DMS53 treated with DMSO at 0.1 percent for 48 hours (cell line): Measurements from ENCODE around the gene SCN1A.
"Not testable (repeated sequence)": the region's sequence is repeated elsewhere in the genome, so short reads cannot be mapped to it uniquely, and the experiment has no call there.

Source experiments
- DNase-seq: peaks from one replicate; lab custom pipeline; 2025; ENCODE audit not compliant: unreplicated experiment; lab: John Stamatoyannopoulos, UW

Gene SCN1A

GRCh38 chr2:166135849-166136258 lies 8.0 kb upstream of the SCN1A start:
- DNase-seq: no peak

DNA sequence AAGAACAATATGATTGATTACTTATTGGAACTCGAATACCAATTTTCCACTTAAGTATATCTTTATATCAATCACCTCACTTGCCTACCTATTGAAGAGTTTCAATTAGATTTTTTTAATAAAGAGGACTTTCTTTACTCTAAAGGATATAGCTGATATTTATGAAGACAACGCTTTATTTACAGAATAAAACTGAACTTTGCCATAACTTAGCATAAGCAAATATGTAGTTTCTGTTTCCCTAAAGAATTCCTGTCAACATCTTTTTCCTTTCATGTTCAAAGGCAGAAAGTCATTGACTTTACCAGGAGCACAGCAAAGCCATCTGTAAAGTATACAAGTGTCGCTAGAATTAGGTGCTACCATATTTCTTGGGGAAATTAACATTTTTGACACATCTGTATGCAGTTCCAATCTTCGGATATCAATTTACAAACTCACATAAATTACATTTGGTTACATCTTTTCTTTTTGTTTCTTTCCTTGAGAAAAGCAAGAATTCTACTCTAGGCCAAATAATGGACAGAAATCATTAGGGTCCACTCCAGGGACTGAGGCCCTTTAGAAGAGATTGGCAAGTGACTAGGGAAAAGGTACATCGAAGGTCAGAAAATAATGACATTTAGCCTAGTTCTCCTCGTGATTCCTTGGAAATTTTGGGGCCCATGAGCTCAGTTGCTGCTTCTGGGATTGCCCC lies 7.5 kb upstream of the SCN1A start:
- DNase-seq: no peak

GRCh38 chr2:166134252-166135151 lies 6.7 kb upstream of the SCN1A start:
- no peak for DNase-seq

DNA sequence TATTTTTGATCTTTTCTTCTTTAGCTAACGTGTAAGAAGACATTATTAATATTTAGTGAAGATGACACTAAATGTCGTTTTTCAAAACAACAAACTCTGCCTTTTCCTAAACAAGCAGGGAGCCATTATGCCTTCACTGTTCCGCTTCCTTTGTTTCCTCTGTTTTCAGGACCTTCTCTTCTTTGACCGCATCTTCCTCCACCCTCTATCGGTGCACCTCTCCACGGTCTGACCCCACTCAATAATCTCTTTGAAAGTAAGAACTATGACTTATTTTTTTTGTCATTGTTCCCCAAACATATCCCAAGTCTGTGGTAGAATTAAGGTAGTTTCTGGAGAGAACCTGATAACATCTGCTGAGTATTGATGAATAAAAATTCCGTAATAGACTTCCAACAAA lies 5.8 kb upstream of the SCN1A start:
- no peak for DNase-seq

DNA sequence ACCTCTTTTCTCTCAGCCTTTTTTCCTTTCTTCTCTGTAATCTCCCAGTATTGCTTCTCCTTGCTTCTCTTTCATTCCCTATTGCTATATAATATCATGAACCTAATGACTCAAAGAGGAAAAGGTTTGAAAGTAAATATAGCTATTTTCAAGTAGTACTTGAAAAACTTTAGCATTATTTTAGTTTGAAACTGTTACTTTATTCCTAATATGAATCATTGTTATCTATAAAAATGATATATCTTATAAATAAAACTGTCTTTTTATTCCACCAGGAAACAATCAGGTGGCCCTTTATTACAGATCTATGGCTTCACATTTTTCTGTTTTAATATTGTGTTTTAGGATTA lies 311 bp upstream of the SCN1A start:
- DNase-seq: no peak

- no peak for DNase-seq
Measured at GRCh38 chr2:166126007-166126639, 1.7 kb downstream of the SCN1A start.

GRCh38 chr2:166125557-166125956 lies 2.3 kb downstream of the SCN1A start:
- no peak for DNase-seq

DNA sequence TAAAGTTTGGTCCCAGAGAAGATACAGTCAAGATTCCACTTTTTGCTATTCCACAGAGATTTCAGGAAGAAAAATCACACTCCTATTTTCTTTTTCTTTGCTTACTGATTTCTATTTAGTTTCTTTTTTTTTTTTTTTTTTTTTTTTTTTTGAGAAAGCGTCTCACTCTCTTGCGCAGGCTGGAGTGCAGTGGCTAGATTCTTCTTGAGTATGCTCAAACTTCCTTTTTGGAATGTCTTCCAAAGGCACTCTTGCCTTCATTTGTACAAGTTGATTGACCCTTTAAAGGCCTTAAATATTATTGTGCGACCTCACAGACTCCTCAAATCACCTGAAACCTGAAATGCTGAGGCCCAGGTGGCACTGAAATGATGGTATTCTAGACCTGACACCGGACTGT lies 9.6 kb downstream of the SCN1A start:
- no peak for DNase-seq

DNA sequence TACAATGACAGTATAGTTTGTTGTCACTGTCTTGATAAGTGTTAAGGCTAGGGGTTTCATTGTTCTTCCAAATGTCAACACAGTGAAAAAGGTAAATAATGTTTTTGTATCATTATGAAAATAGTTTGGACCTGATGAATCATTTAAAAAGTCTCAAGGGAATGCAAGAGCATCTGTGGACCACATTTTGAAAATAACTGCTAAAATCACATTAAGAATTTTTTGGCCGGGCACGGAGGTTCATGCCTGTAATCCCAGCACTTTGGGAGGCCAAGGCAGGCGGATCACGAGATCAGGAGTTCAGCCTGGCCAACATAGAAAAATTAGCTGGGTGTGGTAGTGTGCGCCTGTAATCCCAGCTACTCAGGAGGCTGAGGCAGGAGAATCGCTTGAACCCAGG lies 10.3 kb downstream of the SCN1A start:
- DNase-seq: no peak

- DNase-seq: no peak
Measured at GRCh38 chr2:166115589-166115988, 12.2 kb downstream of the SCN1A start.

- DNase-seq: no peak
Measured at GRCh38 chr2:166112193-166112605, 15.6 kb downstream of the SCN1A start.

DNA sequence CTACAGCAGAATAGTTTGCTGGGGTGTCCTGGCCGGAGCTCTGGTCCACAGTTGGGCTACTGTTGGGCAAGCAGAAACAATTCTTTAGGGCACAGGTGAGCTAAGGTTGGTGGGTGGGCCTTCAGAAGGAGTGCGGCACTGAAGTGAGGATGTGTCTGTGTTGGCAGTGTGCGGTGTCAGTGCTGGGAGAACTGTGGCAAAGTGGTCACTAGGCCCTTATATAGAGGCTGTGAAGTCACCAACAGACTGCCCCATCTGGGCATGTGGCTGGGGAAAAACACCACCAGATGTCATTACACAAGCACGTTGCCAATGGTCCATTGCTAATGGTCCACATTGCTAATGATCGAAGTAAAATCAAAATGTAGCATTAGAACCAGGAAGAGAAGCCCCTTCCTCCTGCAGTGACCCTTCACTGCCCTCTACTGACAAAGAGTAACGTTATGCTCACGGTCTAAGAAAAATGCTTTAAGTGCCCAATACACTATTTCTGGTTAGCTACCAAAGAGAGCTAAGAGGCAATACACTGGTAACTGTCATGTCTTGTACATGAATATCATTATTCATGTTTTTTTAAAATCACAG lies 21.3 kb downstream of the SCN1A start:
- peak; percentile 10 for DNase-seq

DNA sequence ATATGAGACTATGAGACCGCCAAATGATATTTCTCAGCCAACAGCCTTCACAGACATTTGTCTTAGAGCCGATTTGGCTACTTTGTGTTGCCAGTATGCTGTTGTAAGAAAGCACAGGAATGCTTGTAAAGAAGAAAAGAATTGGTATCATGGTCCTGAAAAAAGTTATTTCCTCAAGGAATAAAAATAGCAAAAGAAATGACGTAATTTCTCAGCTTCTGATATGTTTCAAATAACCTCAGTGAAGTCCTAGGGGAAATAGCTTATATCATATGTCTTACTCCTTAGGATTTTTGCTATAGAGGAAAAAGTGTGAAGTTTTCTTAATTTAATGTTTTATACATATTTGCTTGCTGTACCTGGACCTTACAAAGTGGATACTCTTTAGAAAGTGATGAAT lies 23.0 kb downstream of the SCN1A start:
- no peak for DNase-seq

DNA sequence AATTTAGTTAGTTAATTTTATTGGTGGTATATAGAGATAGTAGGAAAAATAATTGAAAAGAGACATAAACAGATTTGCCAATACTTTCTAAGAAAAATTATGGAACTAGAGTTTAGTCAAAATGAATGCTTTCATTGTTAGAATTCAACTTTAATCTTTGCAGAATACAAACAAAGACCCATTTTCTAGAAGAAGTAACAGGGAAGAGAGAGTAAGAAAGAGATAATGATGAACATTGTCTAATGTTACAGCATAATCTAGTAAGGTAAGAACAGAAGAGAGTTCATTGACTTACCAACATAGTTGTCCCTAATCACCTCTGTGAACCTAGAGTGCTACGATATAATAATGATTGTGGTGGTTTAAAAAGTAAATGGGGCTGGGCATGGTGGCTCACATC lies 23.7 kb downstream of the SCN1A start:
- DNase-seq: no peak

DNA sequence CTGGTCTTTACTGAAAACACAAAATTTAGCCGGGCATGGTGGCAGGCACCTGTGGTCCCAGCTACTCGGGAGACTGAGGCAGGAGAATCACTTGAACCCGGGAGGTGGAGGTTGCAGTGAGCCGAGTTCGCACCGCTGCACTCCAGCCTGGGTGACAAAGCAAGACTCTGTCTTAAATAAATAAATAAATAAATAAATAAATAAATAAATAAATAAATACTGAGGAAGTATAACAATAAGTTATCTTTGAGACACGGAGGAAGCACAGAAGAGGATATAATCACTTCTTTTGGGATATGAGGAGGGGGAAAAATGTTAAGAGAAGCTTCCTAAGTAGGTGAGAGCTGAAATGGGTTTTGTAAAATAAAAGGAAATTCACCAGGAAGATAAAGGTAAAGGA lies 24.5 kb downstream of the SCN1A start:
- not testable (repeated sequence) for DNase-seq

DNA sequence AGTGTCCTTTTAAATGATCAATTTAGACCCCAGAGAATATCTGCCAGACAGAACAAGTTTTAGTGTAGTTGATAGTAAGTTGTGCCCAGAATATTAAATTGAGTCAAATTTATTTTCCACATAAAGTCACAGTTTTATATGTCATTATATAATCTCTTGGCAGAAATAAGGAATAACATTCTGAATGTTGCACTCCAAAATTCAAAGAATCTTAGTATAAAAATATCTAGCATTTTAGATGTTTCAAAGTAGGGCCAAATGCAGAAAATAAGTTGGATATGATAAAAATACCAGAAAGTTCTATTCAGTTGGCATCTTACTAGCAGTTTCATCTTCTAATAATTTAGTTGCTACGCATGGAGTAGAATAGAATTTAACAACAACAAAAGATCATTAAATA lies 33.5 kb downstream of the SCN1A start:
- DNase-seq: no peak

DNA sequence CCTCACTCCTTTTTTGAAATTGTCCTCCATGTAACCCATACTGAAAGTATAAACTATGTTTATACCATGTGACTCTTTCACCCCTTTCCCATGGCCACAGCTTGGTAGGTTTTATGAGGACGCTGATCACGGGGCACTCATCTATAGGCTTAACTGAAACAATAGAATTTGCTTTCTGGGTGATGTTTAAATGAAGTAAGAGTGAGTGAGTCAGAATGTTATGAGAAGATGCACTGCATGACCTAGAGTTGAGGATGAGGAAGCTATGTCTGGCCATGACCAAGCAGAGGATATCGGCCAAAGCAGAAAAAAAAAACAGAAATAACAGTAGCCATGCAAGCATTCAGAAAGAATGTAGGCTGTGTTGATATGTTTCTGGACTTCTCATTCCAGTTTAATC lies 34.9 kb downstream of the SCN1A start:
- DNase-seq: no peak

GRCh38 chr2:166091439-166091838 lies 36.4 kb downstream of the SCN1A start:
- no peak for DNase-seq

GRCh38 chr2:166090908-166091307 lies 36.9 kb downstream of the SCN1A start:
- no peak for DNase-seq

GRCh38 chr2:166090346-166090745 lies 37.5 kb downstream of the SCN1A start:
- no peak for DNase-seq

- no peak for DNase-seq
Measured at GRCh38 chr2:166088634-166089033, 39.2 kb downstream of the SCN1A start.

DNA sequence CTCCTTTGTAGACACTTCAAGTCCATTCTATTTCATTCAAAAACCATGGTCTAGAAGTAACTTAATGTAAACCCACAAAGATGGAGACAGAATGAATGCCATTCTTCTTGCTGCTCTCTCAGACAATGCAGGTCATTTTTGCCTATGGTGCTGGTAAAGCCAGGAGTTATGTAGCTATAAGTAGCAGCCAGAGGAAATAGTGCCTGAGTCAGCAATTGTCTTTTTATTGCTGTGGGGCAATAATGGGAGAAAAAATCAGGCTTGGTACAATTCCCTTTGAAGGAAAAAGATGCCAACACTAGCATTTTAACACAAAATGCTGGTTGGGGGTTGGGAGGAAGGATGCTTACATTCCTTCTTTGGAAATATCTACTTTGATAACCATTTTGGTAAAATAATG lies 43.5 kb downstream of the SCN1A start:
- DNase-seq: no peak
